ENCODE results near the gene TTC23L.
"Not testable (repeated sequence)": the region's sequence is repeated elsewhere in the genome, so short reads cannot be mapped to it uniquely, and the experiment has no call there.

The TTC23L gene

GRCh38 chr5:34838785-34839714, at the start of gene TTC23L:
TTC23L (plus strand) TSS chr5:34839164; CDS start chr5:34840672, 1,508 bp downstream.
- peak; percentile 92 for DNase-seq

DNA sequence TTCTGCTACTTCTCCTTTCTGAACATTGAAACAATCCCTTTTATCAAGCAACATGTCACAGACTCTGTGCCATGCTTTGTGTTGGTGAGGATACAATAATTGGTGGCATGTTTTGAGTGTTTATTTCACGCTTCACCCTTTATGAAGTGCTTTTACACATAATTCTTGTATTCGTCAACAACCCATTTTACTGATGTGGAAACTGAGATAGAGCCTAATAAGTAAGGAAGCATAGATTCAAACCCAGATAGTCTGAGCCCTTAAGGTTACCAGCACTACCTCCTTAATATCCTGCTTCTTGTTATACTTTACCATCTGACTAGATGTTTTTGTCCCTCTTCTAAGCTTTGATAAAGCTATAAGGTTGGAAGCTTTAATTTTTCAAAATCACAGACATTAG, 49.3 kb upstream of the TTC23L start:
- DNase-seq, result no peak

DNA sequence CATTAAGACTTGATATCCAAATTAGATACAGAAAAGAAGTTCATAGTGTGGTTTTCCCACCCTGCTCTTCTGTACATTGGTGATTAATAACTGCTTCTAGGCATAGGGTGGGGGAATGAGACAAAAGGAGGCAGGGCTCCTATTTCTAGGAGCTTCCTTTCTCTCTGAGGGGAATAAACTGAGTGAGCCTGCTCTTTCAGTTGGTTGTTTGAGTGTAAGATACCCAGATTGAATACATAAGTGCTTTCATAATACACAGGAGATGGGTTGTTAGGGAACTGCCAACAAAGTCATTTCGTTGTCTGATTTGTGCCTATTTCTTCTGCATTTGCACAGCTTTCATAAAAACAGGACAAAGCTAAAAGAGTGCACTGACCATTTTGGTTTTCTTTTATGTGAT, 48.9 kb upstream of the TTC23L start:
- no peak for DNase-seq

DNA sequence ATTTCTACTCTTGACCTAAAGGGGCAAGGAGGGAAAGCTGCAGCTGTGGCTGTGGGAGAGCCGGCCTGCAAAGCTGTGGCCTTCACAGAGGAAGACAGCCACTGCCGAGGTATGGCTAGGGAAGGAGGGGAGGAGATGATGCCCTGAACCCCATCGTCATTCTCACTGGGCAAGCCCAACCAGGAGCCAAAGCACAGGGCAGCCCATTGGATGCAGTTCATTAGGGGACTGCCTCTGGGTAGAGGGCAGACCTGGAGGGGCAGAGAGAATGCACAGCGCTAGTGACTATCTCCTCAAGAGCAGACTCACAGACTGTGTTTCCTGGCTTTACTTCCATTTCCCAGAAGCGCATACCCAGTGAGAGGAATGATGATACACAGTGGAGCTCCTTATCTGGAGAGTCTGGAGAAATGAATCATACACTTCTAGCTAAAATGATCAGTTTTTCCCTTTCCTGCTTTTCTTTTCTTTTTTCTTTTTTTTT, 47.2 kb upstream of the TTC23L start:
- DNase-seq, result no peak

DNA sequence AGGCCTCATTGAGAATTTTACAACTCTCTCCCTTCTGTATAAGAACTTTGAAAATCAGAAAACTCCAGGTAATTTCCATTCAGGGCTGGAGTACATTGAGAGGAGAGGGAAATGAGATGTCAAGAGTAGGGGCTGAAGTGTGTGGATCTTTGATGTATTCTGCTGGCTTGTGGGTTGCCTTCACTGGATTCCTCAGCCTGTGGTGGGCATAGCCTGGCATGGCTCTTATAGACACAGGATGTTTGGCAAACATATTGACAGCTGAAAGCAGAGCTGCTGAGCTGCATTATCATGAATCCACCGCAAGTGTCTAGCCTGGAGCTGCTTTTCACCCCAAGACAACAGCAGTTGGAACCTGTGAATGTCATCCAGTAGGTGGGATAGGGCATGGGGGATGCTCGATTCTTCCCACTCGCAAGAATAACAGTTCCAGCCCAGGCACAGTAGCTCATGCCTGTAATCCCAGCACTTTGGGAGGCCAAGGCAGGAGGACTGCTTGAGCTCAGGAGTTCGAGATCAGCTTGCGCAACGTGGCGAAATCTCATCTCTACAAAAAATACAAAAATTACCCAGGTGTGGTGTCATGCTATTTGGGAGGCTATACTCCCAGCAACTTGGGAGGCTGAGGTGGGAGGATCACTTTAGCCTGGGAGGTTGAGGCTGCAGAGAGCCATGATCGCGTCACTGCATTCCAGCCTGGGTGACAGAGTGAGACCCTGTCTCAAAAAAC, 36.0 kb upstream of the TTC23L start:
- DNase-seq, result no peak

- DNase-seq, result no peak
Measured at GRCh38 chr5:34803974-34804732, 34.8 kb upstream of the TTC23L start.

GRCh38 chr5:34804913-34805312, 34.1 kb upstream of the TTC23L start:
- DNase-seq, result no peak

GRCh38 chr5:34806532-34806931, 32.4 kb upstream of the TTC23L start:
- no peak for DNase-seq

GRCh38 chr5:34811706-34812105, 27.3 kb upstream of the TTC23L start:
- no peak for DNase-seq

DNA sequence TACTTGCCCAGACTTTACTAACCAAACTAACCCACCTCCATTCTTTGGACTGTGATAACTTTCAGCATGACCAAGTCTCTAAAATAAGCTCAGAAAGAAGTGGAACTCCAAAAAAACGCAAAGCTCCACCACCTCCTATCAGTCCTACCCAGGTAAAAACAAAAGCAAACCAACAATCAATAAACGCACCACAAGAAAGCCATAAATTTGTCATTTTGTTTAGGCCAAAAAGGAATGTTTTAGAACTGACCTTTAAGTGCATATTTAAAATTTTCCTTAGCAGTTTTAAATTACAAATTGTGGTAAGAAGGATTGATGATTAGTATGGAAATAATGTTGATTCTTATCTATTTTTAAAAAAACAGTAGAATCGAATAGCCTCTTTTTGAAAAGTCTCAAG, 25.5 kb upstream of the TTC23L start:
- DNase-seq, result no peak

GRCh38 chr5:34817558-34818351, 21.2 kb upstream of the TTC23L start:
- no peak for DNase-seq

- DNase-seq, result no peak
Measured at GRCh38 chr5:34818717-34819116, 20.2 kb upstream of the TTC23L start.

- DNase-seq, result no peak
Measured at GRCh38 chr5:34820593-34820992, 18.4 kb upstream of the TTC23L start.

DNA sequence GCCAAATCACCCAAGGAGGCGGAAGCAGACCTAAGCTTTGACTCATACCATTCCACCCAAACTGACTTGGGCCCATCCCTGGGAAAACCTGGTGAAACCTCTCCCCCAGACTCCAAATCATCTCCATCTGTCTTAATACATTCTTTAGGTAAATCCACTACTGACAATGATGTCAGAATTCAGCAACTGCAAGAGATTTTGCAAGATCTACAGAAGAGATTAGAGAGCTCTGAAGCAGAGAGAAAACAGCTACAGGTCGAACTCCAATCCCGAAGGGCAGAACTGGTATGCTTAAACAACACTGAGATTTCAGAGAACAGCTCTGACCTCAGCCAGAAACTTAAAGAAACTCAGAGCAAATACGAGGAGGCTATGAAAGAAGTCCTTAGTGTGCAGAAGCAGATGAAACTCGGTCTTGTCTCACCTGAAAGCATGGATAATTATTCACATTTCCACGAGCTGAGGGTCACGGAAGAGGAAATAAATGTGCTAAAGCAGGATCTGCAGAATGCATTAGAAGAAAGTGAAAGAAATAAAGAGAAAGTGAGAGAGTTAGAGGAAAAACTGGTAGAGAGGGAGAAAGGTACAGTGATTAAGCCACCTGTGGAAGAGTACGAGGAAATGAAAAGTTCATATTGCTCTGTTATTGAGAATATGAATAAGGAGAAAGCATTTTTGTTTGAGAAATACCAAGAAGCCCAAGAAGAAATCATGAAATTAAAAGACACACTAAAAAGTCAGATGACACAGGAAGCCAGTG, 15.8 kb upstream of the TTC23L start:
- no peak for DNase-seq

GRCh38 chr5:34826347-34826746, 12.6 kb upstream of the TTC23L start:
- DNase-seq, result no peak

GRCh38 chr5:34827588-34828506, 11.1 kb upstream of the TTC23L start:
- DNase-seq, result no peak

DNA sequence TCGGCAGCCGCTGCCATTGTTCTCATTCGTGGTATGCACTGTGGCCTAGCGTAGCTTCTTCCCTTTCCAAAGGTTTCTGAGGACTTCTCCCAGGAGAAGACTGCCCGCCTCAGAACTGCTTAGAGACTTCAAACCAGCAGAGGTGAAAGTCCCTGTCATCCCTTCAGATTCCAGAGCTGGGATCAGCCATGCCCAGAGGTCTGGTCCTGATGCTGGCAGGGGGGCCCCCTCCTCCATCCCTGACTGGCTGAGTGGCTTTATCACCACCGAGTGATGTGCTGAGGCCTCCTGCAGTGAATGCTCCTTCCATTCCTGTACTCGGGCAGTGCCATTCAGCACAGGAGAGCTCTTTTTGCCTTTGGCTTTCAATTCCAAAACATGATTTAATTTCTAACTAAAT, 8.1 kb upstream of the TTC23L start:
- DNase-seq, result not testable (repeated sequence)

DNA sequence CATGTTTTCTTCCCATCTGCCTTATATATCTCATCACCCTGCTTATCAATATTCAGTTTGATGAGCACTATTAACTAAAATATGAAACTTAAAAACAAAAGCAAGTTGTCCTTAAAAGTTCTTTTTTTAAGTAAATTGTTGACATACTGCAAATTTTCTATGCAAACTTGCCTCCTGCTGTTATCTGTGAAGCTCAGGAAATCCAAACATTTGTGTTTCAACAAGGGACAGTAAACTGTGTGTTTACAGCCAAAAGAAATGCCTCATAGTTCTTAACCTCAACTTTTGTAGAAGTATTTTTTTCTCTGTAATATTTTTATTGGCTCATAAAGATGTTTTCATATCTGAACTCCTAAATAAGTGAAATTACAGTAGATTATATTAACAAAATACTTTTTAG, 7.7 kb upstream of the TTC23L start:
- no peak for DNase-seq

- DNase-seq, result no peak
Measured at GRCh38 chr5:34832568-34832967, 6.4 kb upstream of the TTC23L start.

DNA sequence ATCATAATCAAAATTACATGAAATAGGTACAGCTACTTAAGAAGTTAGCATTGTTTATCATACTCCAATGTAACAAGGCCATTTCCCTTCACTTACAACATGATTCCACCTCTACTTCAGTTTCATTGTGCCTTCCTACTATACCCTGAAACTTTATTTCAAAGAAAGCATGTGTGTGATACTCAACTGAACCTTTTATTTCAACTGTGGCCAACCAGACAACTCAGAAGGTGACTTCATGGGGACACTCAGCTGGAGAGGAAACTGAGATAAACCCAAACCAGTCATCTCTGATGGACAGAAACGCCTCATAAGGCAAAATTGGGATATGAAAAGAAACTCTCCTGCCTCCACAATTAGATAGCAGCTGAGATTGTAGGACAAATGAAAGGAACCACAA, 5.9 kb upstream of the TTC23L start:
- DNase-seq, result no peak

Data from hematopoietic multipotent progenitor cell treated with erythropoietin and hydrocortisone succinate and interleukin-3 and kit ligand, for 6 days (in vitro differentiated cells).